GF-D8 (cell line): Measurements from ENCODE around the gene KCNIP4.
"Not testable (repeated sequence)": the region's sequence is repeated elsewhere in the genome, so short reads cannot be mapped to it uniquely, and the experiment has no call there.

ENCODE experiments used
- DNase-seq: peaks from one replicate; lab custom pipeline; 2025; lab: John Stamatoyannopoulos, UW

Gene KCNIP4

GRCh38 chr4:20847124-20847747 lies 1101.3 kb downstream of the KCNIP4 start:
- no peak for DNase-seq

- no peak for DNase-seq
Observed at GRCh38 chr4:20844311-20844710, 1104.3 kb downstream of the KCNIP4 start.

- DNase-seq = no peak
Observed at GRCh38 chr4:20840648-20841190, 1107.9 kb downstream of the KCNIP4 start.

DNA sequence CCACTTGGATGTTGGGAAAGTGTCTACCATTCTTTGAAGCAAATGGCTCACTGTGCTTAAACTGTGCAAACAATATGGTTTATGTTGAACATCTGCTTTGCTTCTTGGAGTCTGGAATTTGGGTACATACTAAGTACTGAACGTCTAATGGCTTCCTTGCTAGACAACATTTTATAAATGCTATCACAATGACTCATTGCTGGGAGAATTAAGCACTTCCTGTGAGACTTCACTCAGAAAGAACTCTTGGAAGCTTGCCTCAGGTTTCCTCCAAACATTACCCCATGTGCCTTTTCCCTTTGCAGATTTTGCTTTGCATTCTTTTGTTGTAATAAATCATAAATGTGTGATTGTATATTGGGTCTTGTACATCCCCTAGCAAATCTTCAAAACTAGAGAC lies 1108.6 kb downstream of the KCNIP4 start:
- no peak for DNase-seq

- DNase-seq = no peak
Observed at GRCh38 chr4:20838476-20838875, 1110.1 kb downstream of the KCNIP4 start.

DNA sequence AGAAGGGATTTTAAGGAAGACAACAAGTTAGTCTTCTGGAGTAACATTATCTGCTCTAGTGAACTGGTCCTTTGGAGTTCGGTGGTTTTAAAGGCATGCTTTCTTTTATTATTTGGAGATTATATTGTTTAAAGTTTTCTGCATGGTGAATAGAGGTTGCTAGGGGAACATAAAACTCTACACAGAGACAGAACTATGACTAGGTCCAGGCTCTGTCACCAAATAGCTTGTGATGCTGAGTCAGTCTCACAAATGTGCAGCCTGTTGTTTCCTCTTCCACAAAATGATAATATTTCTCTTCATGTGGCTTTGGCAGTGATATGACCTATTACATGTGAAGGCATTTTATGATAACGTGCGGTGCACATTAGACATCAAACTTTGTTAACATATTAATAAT lies 1115.7 kb downstream of the KCNIP4 start:
- no peak for DNase-seq

- no peak for DNase-seq
Observed at GRCh38 chr4:20831746-20832145, 1116.8 kb downstream of the KCNIP4 start.

- no peak for DNase-seq
Observed at GRCh38 chr4:20829617-20830357, 1118.8 kb downstream of the KCNIP4 start.

DNA sequence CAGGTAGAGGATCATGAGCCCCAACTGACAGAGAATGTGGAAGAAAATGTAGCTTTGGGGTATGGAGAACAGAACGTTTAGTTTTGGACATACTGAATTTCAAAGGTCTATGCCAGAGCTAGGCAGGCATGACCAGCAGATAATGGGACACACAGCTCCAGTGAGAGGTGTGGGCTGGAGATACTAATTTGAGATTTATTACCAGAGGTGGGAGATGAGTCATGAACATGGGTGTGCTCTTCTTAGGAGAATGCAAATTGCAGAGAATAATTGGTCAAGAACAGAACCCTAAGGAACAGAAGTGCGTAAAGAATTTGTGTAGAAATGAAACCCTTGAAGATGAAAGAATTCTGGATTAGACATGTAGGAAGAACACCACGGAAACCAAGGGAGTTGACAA lies 1123.1 kb downstream of the KCNIP4 start:
- DNase-seq = no peak

- no peak for DNase-seq
Observed at GRCh38 chr4:20816287-20816686, 1132.3 kb downstream of the KCNIP4 start.

- DNase-seq = no peak
Observed at GRCh38 chr4:20813700-20814099, 1134.9 kb downstream of the KCNIP4 start.

DNA sequence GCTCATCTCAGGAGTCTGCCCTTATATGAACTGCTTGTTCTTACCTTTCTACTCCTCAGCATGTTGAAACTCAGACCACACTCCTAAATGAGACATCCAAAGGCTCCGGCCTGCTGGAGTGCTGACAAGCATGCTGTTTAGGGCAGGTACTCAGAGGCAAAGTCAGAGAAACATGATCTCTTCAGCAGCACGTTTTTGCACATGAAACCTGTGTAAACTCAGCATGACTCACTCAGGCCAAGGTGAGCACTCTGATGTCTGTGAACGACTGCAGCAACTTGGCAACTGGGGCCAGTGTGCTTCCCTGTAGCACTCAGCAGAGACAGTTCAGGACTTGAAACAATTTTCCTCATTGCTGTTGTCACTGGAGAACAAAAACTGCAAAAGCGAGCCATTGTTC lies 1138.8 kb downstream of the KCNIP4 start:
- DNase-seq = no peak

- no peak for DNase-seq
Observed at GRCh38 chr4:20805716-20806115, 1142.9 kb downstream of the KCNIP4 start.

DNA sequence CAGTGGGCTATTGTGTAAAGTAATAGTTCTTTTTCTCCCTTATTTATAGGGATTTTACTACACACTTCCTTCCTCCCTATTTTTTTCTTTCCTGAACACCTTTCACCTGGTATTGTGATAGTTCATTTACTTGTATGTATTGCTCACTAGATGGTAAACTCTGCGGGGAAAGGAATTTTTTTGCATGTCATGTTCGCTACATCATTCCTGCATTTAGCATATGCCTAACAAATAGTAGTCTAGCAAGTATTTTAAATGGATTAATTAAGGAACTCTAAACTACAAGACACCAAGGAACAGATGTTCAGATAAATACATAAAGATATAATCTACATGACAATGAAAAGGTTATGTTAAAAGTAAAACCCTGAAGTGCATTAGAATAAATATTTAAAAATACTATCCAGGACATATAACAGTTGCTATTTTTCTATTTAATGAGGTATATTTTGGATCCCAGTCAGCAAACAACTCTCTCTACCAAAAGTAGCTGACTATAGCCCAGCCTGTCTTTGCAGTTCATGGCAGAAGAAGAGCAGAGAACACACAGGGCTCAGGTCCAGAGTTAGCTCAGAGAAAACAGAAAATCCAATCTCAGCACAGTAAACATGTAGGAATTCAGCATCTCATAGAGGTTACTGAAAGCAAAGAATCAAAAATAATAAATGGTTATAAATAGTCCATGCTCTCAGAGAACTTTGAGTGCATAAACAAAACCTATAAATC lies 1160.5 kb downstream of the KCNIP4 start:
- DNase-seq = no peak

DNA sequence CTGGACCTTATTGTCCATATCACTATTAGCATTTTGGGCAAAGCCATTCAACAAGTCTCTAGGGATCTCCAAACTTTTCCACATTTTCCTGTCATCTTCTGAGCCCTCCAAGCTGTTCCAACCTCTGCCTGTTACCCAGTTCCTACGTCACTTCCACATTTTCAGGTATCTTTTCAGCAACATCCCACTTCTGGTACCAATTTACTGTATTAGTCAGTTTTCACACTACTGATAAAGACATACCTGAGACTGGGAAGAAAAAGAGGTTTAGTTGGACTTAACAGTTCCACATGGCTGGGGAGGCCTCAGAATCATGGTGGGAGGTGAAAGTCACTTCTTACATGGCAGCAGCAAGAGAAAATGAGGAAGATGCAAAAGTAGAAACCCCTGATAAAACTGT lies 1165.4 kb downstream of the KCNIP4 start:
- not testable (repeated sequence) for DNase-seq

DNA sequence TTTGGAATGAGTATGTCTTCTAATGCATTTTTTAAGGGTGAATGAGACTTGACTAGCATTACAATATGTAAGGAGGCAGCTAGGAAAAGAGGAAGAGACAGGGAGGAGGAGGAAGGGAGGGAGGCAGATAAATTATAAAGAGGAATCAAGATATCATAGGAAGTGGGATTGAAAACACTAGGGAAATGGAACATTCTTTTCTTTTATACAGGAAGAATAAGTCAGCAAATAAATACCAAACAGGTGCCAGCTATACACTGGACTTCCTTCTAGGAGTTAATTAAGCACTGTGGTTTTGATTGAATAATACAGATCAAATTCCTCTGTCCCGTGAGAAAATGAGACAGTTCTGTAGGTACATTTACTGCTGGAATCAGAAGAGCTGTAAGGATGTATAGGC lies 1169.7 kb downstream of the KCNIP4 start:
- DNase-seq = no peak

GRCh38 chr4:20773144-20773997 lies 1175.2 kb downstream of the KCNIP4 start:
- DNase-seq = no peak

- no peak for DNase-seq
Observed at GRCh38 chr4:20764366-20764992, 1184.1 kb downstream of the KCNIP4 start.

DNA sequence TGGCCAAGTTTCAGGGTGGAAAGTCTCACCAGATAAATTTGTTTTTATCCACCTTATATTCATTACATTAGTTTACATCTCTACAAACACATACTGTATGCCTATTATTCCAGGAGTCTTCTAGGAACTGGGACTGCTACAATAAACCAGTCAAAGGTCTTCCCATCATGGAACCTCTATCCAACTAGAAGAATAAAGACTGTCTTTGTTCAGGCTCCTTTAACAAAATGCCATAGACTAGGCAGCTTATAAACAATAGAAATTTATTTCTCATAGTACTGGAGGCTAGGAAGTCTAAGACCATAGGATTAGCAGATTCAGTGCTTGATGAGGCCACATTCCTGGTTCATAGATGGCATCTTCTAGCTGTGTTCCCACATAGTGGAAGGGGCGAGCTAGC lies 1186.7 kb downstream of the KCNIP4 start:
- DNase-seq = no peak

DNA sequence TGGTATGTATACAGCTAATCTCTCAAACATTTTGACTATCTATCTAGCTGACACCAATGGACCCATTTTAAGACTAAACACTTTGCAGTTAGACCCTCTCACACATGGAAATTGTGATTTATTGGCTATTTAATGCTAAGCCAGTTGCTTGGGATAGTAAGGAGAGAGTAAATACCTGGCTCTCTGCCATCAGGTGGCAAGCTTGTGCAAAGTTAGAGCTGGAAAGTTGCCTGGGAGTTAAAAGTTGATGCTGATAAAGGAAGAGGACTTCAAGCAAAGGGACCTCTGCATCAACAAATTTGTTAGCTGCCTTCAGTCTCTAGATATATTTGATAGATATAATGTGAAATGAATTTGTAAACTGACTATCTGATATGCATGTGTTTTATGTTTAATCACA lies 1187.2 kb downstream of the KCNIP4 start:
- DNase-seq = no peak

DNA sequence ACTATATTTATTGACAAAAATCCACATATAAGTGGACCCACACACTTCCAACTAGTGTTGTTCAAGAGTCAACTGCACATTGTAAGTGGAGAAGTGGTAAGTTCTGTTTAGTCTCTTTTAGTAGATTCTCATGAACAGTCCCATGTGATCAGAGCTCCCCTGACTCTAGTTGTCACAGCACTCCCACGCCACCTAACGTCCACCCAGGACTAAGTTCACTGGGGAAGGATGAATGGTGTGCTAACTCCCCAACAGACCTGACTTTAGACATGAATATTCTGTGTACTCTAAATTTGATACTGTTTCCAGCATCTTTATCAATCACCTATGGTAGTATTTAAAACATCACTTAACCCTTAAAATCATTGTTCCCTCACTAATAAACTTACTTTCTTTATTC lies 1188.5 kb downstream of the KCNIP4 start:
- no peak for DNase-seq

DNA sequence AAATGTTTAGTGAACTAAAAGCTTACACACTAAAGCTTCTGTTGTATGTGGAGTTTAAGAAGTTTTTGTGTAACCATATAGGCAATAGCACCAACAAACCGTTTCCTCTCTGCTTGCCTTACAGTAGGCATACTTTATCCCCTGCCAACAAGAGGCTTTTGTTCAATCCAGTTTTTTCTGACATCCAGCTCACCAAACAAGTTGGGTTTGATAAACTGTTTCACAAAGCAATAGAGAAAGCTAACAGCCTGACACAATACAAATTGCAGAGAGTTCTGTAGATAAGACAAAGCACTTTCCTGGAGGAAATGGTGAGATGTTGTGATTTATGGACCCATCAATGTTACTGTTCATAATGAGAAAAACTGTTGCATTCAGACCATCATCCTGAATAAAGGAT lies 1194.5 kb downstream of the KCNIP4 start:
- DNase-seq = no peak
